DMS79 treated with DMSO at 0.1 percent for 48 hours (cell line): ENCODE results near the gene PROC.

Experiments used
- DNase-seq: peaks from one replicate; lab custom pipeline; 2025; lab: John Stamatoyannopoulos, UW

The PROC gene

GRCh38 chr2:127456960-127457359 is 38.7 kb downstream of the PROC start:
- no peak for DNase-seq

GRCh38 chr2:127462461-127462860 is 44.2 kb downstream of the PROC start:
- no peak for DNase-seq

DNA sequence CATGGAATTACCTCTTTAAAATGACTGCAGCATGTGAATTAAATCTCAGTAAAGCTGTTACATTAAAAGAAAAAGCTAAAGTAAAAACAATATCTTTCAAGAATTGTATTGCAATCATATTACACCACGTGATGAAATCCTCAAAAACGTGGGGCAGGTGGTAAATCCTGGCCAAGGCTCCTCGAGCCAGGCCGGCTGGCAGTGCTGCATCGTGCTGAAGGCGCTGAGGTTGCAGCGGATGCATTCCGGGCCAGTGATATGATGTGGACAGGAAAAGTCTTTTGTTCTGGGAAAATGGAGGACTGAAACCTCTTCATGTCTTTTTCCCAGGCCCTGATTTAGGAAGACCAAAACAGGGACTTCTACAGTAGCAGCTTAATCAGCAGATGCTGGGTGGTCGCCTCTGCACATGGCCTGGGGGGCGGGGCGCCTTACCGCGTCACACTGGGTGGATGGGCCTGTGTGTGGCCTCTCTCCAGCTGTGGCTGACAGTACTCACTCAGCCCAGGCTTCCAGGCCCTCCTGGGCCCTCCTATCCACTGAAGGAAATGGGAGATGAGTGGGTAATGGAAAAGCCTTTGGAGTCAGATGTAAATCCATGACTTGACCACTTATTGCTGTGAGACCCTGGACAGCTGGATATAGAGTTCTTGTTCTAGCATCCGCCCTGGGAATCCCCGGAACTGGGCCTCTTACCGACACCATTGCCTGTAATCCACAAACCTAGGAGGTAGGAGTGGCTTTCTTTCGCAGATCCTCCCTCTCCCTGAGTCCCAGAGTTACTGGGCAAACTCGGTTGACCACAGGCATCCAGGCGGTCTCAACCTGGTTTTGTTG is 45.1 kb downstream of the PROC start:
- no peak for DNase-seq

DNA sequence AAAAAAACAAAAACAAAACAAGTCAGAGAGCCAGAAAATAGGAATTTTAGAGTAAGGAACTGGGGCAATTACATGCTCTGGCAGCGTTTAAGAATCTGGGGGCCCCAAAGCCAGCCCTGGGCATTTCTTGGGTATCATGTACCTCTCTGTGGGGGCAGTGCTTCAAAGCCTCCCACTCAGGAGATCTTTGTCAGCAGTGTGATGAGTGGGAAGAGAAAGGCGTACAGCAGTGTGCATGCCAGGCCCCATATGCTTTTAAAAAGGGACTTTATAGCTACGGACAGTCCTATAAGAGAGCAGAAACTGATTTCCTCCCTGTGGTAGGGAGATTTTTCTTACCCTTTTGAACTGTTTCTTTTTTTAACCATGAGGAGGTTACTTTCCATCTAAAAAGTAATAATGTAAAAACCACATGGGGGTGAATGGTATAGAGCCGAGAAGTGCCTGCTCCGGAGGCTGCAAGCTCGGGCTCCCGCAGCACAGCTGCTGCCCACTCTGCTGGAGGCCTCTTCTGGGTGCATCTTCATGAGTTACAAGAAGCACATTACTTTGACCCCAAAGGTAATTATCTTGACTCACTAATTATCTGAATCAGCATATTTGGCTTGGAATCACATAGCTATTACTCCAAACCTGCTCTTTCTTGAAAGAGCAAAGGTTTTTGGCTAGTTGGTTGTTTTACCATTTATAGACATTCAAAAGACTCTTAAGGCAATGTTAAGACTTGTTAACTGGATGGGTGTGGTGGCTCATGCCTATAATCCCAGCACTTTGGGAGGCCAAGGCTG is 46.4 kb downstream of the PROC start:
- no peak for DNase-seq

- no peak for DNase-seq
Observed at GRCh38 chr2:127465258-127465657, 47.0 kb downstream of the PROC start.

GRCh38 chr2:127469051-127469450 is 50.8 kb downstream of the PROC start:
- DNase-seq, result no peak

DNA sequence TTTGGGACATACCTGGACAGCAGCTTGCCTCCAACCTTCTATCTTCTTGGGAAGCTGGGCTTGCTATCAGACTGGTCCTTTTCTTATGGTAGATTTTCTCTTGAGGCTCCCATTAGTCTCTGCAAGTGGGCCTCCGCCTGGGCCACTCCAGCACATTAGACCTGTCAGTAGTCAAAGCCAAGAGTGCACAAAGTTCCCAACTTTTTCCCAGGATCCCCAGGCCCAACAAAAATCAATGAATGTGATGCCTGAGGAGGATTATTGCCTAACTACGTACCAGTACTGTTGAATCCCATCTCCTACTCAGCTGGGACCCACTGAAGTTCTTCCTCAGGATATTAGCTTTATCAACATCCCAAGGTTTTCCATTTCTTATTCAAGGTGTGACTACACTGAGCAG is 51.7 kb downstream of the PROC start:
- DNase-seq, result no peak

- no peak for DNase-seq
Observed at GRCh38 chr2:127471286-127471988, 53.2 kb downstream of the PROC start.

DNA sequence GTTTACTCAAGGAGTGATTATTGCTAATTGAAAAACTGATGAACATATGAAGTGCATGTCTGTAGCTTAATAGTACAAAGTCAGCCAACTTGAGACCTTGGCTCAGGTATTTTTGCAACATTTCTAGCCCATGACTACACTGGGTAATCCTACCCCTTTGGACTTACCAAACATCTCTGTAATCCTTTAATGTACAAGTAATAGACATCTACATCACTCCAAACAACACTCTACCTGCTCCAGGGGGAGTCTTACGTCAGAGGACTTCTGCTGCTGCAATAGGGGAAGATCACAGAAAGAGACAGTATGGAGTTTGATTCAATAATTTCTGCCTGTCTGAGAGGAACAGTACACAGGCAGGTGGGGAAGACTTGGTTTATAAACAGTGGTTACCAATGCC is 54.0 kb downstream of the PROC start:
- DNase-seq, result no peak

DNA sequence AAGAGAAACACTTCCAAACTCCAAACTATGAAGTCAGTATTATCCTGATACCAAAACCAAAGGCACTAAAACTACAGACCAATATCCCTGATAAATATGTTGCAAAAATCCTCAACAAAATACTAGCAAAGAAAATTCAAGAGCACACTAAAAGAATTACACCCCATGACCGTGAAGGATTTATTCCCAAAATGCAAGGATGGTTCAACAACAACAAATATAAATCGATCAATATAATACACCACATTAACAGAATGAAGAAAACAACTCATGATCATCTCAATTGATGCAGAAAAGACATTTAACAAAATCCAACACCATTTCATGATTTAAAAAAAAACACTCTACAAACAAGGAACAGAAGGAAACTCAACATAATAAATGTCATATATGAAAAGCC is 57.6 kb downstream of the PROC start:
- DNase-seq, result no peak
